HG03159 (cell line): ENCODE data around the gene ULK4.

Experiments
- ATAC-seq: cut with Tn5 transposase; IDR thresholded peaks from one replicate; pipeline ENCODE4 v1.9.1; 2021; ENCODE audit warnings: mild to moderate bottlenecking, moderate library complexity; ENCODE audit not compliant: unreplicated experiment

ULK4 gene

GRCh38 chr3:41202834-41203345 lies 759.0 kb downstream of the ULK4 start:
- ATAC-seq = no peak

GRCh38 chr3:41202075-41202833 lies 759.6 kb downstream of the ULK4 start:
- no peak for ATAC-seq

DNA sequence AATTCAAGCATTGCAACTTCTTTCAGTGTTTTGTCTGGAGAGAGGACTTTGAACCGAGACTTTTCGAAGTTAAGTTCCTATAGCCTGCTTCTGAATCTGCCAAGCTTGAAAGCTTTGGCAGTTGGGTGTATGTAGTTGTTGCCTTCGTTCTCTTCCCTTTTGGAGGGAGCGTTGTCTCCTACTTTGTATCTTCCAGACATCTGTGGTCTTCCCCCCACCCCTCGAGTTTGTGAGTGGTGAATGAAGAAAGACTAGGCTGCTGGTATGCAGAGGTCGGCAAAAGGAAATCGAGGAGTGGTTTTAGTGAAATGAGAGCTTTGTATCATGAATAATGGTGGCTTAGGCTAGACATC lies 761.3 kb downstream of the ULK4 start:
- no peak for ATAC-seq

GRCh38 chr3:41199866-41200668 lies 761.8 kb downstream of the ULK4 start:
- ATAC-seq = peak; percentile 12

DNA sequence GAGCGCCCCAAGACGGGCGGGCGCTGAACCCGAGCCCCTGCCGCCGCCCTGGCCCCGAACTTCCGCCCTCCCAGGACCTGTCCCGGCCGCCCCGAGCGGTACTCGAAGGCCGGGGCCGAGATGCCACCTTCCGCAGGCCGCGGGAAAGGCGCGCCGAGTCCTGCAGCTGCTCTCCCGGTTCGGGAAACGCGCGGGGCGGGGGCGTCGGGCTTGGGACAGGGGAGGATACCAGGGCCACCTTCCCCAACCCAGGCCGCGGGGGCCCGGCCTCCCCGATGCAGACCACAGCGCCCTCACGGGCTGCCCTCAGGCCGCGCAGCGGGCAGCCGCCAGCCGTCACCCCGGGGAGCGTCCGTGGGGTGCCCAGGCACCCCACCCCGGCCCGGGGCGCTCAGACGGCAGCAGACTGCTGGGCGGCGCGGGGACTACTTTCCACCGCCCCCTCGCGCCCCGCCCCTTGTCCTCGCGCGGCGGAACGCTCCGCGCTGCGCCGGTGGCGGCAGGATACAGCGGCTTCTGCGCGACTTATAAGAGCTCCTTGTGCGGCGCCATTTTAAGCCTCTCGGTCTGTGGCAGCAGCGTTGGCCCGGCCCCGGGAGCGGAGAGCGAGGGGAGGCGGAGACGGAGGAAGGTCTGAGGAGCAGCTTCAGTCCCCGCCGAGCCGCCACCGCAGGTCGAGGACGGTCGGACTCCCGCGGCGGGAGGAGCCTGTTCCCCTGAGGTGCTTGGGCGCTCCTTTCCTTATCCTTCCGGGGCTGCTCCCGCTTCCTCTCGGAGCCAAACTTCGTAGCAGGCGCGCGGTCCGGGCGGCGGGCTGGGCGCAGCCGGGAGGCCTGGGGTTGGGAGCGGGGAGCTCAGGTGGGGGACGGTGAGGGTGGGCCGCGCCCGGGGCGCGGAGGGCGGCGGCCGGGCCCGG lies 762.7 kb downstream of the ULK4 start, which contains the start of gene CTNNB1:
CTNNB1 (plus strand) TSS at position 556 of the 916 bp plus-strand sequence. CDS start 24,564 bp downstream, outside the sequence.
- peak; percentile 75 for ATAC-seq

GRCh38 chr3:41198526-41198925 lies 763.4 kb downstream of the ULK4 start:
- ATAC-seq = peak; percentile 5

- no peak for ATAC-seq
Observed at GRCh38 chr3:41198046-41198445, 763.9 kb downstream of the ULK4 start.
